ENCODE measurements around the gene MYO1D. TPM values are rescaled to one million over a fixed set of nuclear protein-coding genes. Genes with fewer than 3 reads are reported as not detected.

The MYO1D gene
- total RNA-seq, 2 donors from 2014 or later, result 238 to 382 TPM

GRCh38 chr17:32836527-32836926, 40.4 kb downstream of the MYO1D start:
- no peak for TF ChIP-seq CTCF (IDR thresholded peaks at IDR 0.05)
- intact Hi-C loops (cut with DNase I), result no loop called here
- DNase-seq, result no peak
- no peak overlapping the region for H3K27ac ChIP-seq
- no peaks in the 10 kb centered on the region for H3K9me3 ChIP-seq
- H3K36me3 ChIP-seq, result no peaks in the 10 kb centered on the region
- H3K4me1 ChIP-seq, result no peaks in the 10 kb centered on the region
- no peak overlapping the region for H3K4me3 ChIP-seq
- no peaks in the 10 kb centered on the region for H3K27me3 ChIP-seq
- no peak overlapping the region for H3K9ac ChIP-seq (ENCODE audit: low read depth in 2 of 2, low read length in 2 of 2)

GRCh38 chr17:32835291-32835761, 41.6 kb downstream of the MYO1D start:
- no peaks in the 10 kb centered on the region for H3K36me3 ChIP-seq
- no peak for DNase-seq
- H3K9ac ChIP-seq (ENCODE audit: low read depth in 2 of 2, low read length in 2 of 2), result no peak overlapping the region
- H3K9me3 ChIP-seq, result no peaks in the 10 kb centered on the region
- no peak overlapping the region for H3K4me3 ChIP-seq
- H3K27ac ChIP-seq, result no peak overlapping the region
- no peaks in the 10 kb centered on the region for H3K27me3 ChIP-seq
- no peaks in the 10 kb centered on the region for H3K4me1 ChIP-seq
- intact Hi-C loops (cut with DNase I), result no loop called here
- no peak for TF ChIP-seq CTCF (IDR thresholded peaks at IDR 0.05)

- TF ChIP-seq CTCF (IDR thresholded peaks at IDR 0.05), result no peak
- Histone ChIP-seq H3K27me3 (no peaks in the 10 kb centered on the region), H3K36me3 (no peaks in the 10 kb centered on the region), H3K27ac (no peak overlapping the region), H3K9me3 (no peaks in the 10 kb centered on the region), H3K4me1 (no peaks in the 10 kb centered on the region), H3K9ac (ENCODE audit: low read depth in 2 of 2, low read length in 2 of 2) (no peak overlapping the region), H3K4me3 (no peak overlapping the region)
- no peak for DNase-seq
- intact Hi-C loops (cut with DNase I), result no loop called here
Observed at GRCh38 chr17:32834104-32834503, 42.8 kb downstream of the MYO1D start.

GRCh38 chr17:32833526-32833925, 43.4 kb downstream of the MYO1D start:
- no peak overlapping the region for H3K9ac ChIP-seq (ENCODE audit: low read depth in 2 of 2, low read length in 2 of 2)
- no peaks in the 10 kb centered on the region for H3K4me1 ChIP-seq
- TF ChIP-seq CTCF (IDR thresholded peaks at IDR 0.05), result no peak
- H3K9me3 ChIP-seq, result no peaks in the 10 kb centered on the region
- no peaks in the 10 kb centered on the region for H3K36me3 ChIP-seq
- no peak overlapping the region for H3K4me3 ChIP-seq
- no peak overlapping the region for H3K27ac ChIP-seq
- intact Hi-C loops (cut with DNase I), result no loop called here
- H3K27me3 ChIP-seq, result no peaks in the 10 kb centered on the region
- DNase-seq, result no peak

- intact Hi-C loops (cut with DNase I), result no loop called here
- Histone ChIP-seq H3K4me1 (no peaks in the 10 kb centered on the region), H3K9me3 (no peaks in the 10 kb centered on the region), H3K4me3 (no peak overlapping the region), H3K27ac (no peak overlapping the region), H3K27me3 (no peaks in the 10 kb centered on the region), H3K9ac (ENCODE audit: low read depth in 2 of 2, low read length in 2 of 2) (no peak overlapping the region), H3K36me3 (no peaks in the 10 kb centered on the region)
- DNase-seq, result no peak
- no peak for TF ChIP-seq CTCF (IDR thresholded peaks at IDR 0.05)
Observed at GRCh38 chr17:32833076-32833475, 43.8 kb downstream of the MYO1D start.
